ENCODE measurements around the gene CSF2RB. TPM values are rescaled to one million over a fixed set of nuclear protein-coding genes. Genes with fewer than 3 reads are reported as not detected.

Gene CSF2RB
- total RNA-seq, 1 experiment from 2014 or later, result not detected

GRCh38 chr22:36924151-36924698 is 10.8 kb downstream of the CSF2RB start:
- H3K23ac ChIP-seq (ENCODE audit: insufficient read length, low read depth, low read length), result no peak overlapping the region
- H3K4me3 Mint-ChIP-seq, result no peak overlapping the region; a peak in 1 of 5 replicates
- no peaks in the 10 kb centered on the region for H3K79me1 ChIP-seq (ENCODE audit: insufficient read depth, low read depth, low read length, poor library complexity, severe bottlenecking)
- H2BK12ac ChIP-seq (ENCODE audit: insufficient read length, low read depth, low read length), result no peak overlapping the region
- H4K20me1 ChIP-seq (ENCODE audit: control insufficient read depth, insufficient read depth, insufficient read length), result no peaks in the 10 kb centered on the region
- H3K4ac ChIP-seq (ENCODE audit: low read depth, low read length), result no peak overlapping the region
- H3K14ac ChIP-seq (ENCODE audit: insufficient read depth, low read length), result no peak overlapping the region
- no peak overlapping the region for H4K5ac ChIP-seq (ENCODE audit: insufficient read length, low read depth, low read length)
- H3K23me2 ChIP-seq (ENCODE audit: insufficient read length, low read depth, low read length, poor library complexity, severe bottlenecking), result no peaks in the 10 kb centered on the region
- no peak overlapping the region for H3K18ac ChIP-seq (ENCODE audit: insufficient read length, low read depth, low read length)
- no peaks in the 10 kb centered on the region for H3K36me3 Mint-ChIP-seq (ENCODE audit: insufficient read depth in 1 of 3, low read depth in 3 of 3)
- H3K4me1 Mint-ChIP-seq, result peaks cover 0 to 10% of the 10 kb centered on the region in 2 experiments; a peak in 3 of 4 replicates
- TF ChIP-seq CTCF (conservative IDR thresholded peaks at IDR 0.05), result no peak
- no peak for DNase-seq
- no peaks in the 10 kb centered on the region for H3K79me2 ChIP-seq (ENCODE audit: insufficient read depth, low read length)
- H3K4me2 ChIP-seq (ENCODE audit: insufficient read depth, insufficient read length, low read length), result no peak overlapping the region
- H2BK20ac ChIP-seq (ENCODE audit: low read depth, low read length, poor library complexity, severe bottlenecking), result no peak overlapping the region
- H3K9me3 Mint-ChIP-seq, result no peaks in the 10 kb centered on the region; a peak in 2 of 5 replicates
- H3K27me3 ChIP-seq (ENCODE audit: insufficient read depth, low read length), result no peaks in the 10 kb centered on the region; the same call in 1 of the 2 replicates
- no peaks in the 10 kb centered on the region for H3K4me1 ChIP-seq (ENCODE audit: insufficient read depth, low read length)
- H2BK120ac ChIP-seq (ENCODE audit: low read depth, low read length, poor library complexity, severe bottlenecking), result no peak overlapping the region
- no peak overlapping the region for H3K9ac ChIP-seq (ENCODE audit: extremely low read depth, insufficient read length, low read length)
- H3K27me3 Mint-ChIP-seq (ENCODE audit: low read depth), result peaks cover 48% of the 10 kb centered on the region
- no peak overlapping the region for H2BK5ac ChIP-seq (ENCODE audit: insufficient read length, low read length)
- H2BK15ac ChIP-seq (ENCODE audit: low read depth, low read length), result no peak overlapping the region
- no CpG with 5 or more reads among the region's 8 CpGs for WGBS (ENCODE audit: extremely low coverage, insufficient read length, low lambda C conversion rate)
- no peak overlapping the region for H4K8ac ChIP-seq (replicated peaks; ENCODE audit: insufficient read length, low read depth, low read length)
- H3K27ac ChIP-seq (ENCODE audit: insufficient read length, low read depth, low read length), result no peak overlapping the region
- no peak overlapping the region for H2AK5ac ChIP-seq (ENCODE audit: insufficient read length, low read length)
- no peak overlapping the region for H2AFZ ChIP-seq (ENCODE audit: low read length)
- H3K9me3 ChIP-seq (ENCODE audit: control insufficient read depth, low read depth, low read length), result no peaks in the 10 kb centered on the region
- H3K56ac ChIP-seq (ENCODE audit: insufficient read length, low read depth, low read length), result no peak overlapping the region
- H4K91ac ChIP-seq (ENCODE audit: insufficient read length, low read depth, low read length), result no peak overlapping the region
- H3T11ph ChIP-seq (ENCODE audit: low read length), result no peak overlapping the region
- H3K27ac Mint-ChIP-seq, result no peak overlapping the region
